Panc1 (cell line): ENCODE results near the gene ASCL3. TPM values are rescaled to one million over a fixed set of nuclear protein-coding genes. Genes with fewer than 3 reads are reported as not detected.
"Not testable (repeated sequence)": the region's sequence is repeated elsewhere in the genome, so short reads cannot be mapped to it uniquely, and the experiment has no call there.

Experiments used
- ATAC-seq: fragments of 200-7000 bp; cut with Tn5 transposase; 2 replicates; pipeline ENCODE4 v1.9.1; 2020; ENCODE audit warnings: mild to moderate bottlenecking, moderate library complexity
- BruUV-seq: library from RNA; stranded (reverse); fragments of 400-500 nt; replicated peaks from 2 replicates; lab custom pipeline; 2021; lab: Mats Ljungman, UMichigan
- CTCF ChIA-PET: fragments of 300-600 bp; sonication (Branson Sonifier 250); formaldehyde crosslinking; loops from one replicate; lab custom pipeline; 2022; ENCODE audit warnings: antibody characterized with exemption; lab: Charles Lee
- POLR2A ChIA-PET: fragments of 300-600 bp; sonication (Branson Sonifier 250); formaldehyde crosslinking; loops from one replicate; lab custom pipeline; 2022; ENCODE audit warnings: antibody characterized with exemption; lab: Charles Lee
- DNase-seq: peaks from one replicate; pipeline ENCODE4 v3.0.0-alpha.2; 2010; ENCODE audit warnings: low read depth, low spot score
- H3K27ac ChIP-seq: 2 replicates; pipeline ENCODE4 v1.5.1; 2011; ENCODE audit warnings: mild to moderate bottlenecking, low read length, inconsistent platforms
- H3K27me3 ChIP-seq: fragments of 200-500 bp; sonication (Bioruptor generic); 2 replicates; pipeline ENCODE4 v1.6.0; 2014; ENCODE audit warnings: low read length, inconsistent platforms; ENCODE audit not compliant: control insufficient read depth, insufficient read depth
- H3K36me3 ChIP-seq: fragments of 200-500 bp; sonication (Bioruptor generic); 2 replicates; pipeline ENCODE4 v1.5.1; 2014; ENCODE audit warnings: inconsistent platforms, mild to moderate bottlenecking, low read length, moderate library complexity; ENCODE audit not compliant: control insufficient read depth, insufficient read depth
- H3K4me1 ChIP-seq: 2 replicates; pipeline ENCODE4 v1.5.1; 2011; ENCODE audit warnings: inconsistent platforms, mild to moderate bottlenecking, low read length, moderate library complexity; ENCODE audit not compliant: control insufficient read depth, insufficient read depth
- H3K4me3 ChIP-seq, 2 experiments: 2 replicates each; pipeline ENCODE4 v1.5.1; 2011 to 2012; ENCODE audit warnings: low read depth in 2 of 2, low read length in 2 of 2, mild to moderate bottlenecking in 2 of 2, inconsistent platforms in 1 of 2, moderate library complexity in 1 of 2
- H3K9me3 ChIP-seq: fragments of 200-500 bp; sonication (Bioruptor generic); 2 replicates; pipeline ENCODE4 v1.5.1; 2014; ENCODE audit warnings: low read depth, mild to moderate bottlenecking, inconsistent platforms, low read length, moderate library complexity; ENCODE audit not compliant: control insufficient read depth, insufficient read depth
- CTCF ChIP-seq: fragments of 450-650 bp; IDR thresholded peaks from 2 replicates; pipeline ENCODE4 v1.5.1; 2017; ENCODE audit warnings: mild to moderate bottlenecking
- POLR2AphosphoS5 ChIP-seq: IDR thresholded peaks from 2 replicates; pipeline ENCODE4 v1.6.1; 2012; ENCODE audit warnings: mild to moderate bottlenecking, low read depth, low read length, moderate library complexity
- REST ChIP-seq, 2 experiments: IDR thresholded peaks; 2 replicates each; pipeline ENCODE4 v1.6.1; 2011 to 2012; ENCODE audit warnings: low read depth in 2 of 2, control low read depth in 1 of 2, low read length in 1 of 2, mild to moderate bottlenecking in 1 of 2, moderate library complexity in 1 of 2; ENCODE audit not compliant: insufficient read depth in 1 of 2
- SIN3A ChIP-seq: IDR thresholded peaks from 2 replicates; pipeline ENCODE4 v1.6.1; 2012; ENCODE audit warnings: low read depth, mild to moderate bottlenecking, low read length, moderate library complexity, borderline replicate concordance; ENCODE audit not compliant: insufficient read depth
- TCF7L2 ChIP-seq: IDR thresholded peaks from 2 replicates; pipeline ENCODE4 v1.6.1; 2011; ENCODE audit warnings: mild to moderate bottlenecking, low read depth, low read length, inconsistent platforms
- in situ Hi-C: cut with HindIII; loops from 2 replicates; pipeline ENCODE4 v1.10.0; 2016; ENCODE audit warnings: low sequenced_read_pairs, low pct_unique_long_range_greater_than_20kb
- intact Hi-C: fragments of 100-400 bp; cut with micrococcal nuclease; formaldehyde crosslinking; loops from one replicate; pipeline ENCODE4 v1.10.0; 2022; ENCODE audit not compliant: unreplicated experiment
- total RNA-seq: library from RNA; stranded (reverse); gene quantifications from one replicate; pipeline ENCODE4 v1.2.1, GENCODE V29; 2021; ENCODE audit not compliant: unreplicated experiment

The ASCL3 gene
- total RNA-seq, 1 experiment from 2014 or later = not detected

GRCh38 chr11:8937659-8938058 lies 5.2 kb downstream of the ASCL3 start:
- ATAC-seq = no peak
- H3K9me3 ChIP-seq = no peaks in the 10 kb centered on the region
- no TSS peak for BruUV-seq
- in situ Hi-C loops = no loop called here
- H3K4me3 ChIP-seq = no peak overlapping the region
- CTCF ChIA-PET = no interaction called here
- H3K27me3 ChIP-seq = no peaks in the 10 kb centered on the region; the same call in 1 of the 2 replicates
- intact Hi-C loops = no loop called here
- TF ChIP-seq CTCF (no peak), TCF7L2 (no peak), REST (IDR thresholded peaks at IDR 0.05; ENCODE audit: insufficient read depth in 1 of 2, low read depth in 2 of 2, low read length in 1 of 2) (no peak), POLR2AphosphoS5 (no peak), SIN3A (no peak)
- no peaks in the 10 kb centered on the region for H3K36me3 ChIP-seq
- POLR2A ChIA-PET = no interaction called here
- no peaks in the 10 kb centered on the region; the same call in 1 of the 2 replicates for H3K4me1 ChIP-seq
- no peak for DNase-seq
- H3K27ac ChIP-seq = no peak overlapping the region

- Histone ChIP-seq H3K36me3 (no peaks in the 10 kb centered on the region), H3K4me1 (no peaks in the 10 kb centered on the region; the same call in 1 of the 2 replicates), H3K27ac (no peak overlapping the region), H3K9me3 (no peaks in the 10 kb centered on the region), H3K4me3 (no peak overlapping the region), H3K27me3 (no peaks in the 10 kb centered on the region)
- no TSS peak for BruUV-seq
- ChIA-PET POLR2A (no interaction called here), CTCF (no interaction called here)
- intact Hi-C loops = no loop called here
- no peak for ATAC-seq
- in situ Hi-C loops = no loop called here
- no peak for DNase-seq
- TF ChIP-seq SIN3A = no peak
- TF ChIP-seq REST (IDR thresholded peaks at IDR 0.05; ENCODE audit: insufficient read depth in 1 of 2, low read depth in 2 of 2, low read length in 1 of 2) = no peak
- TF ChIP-seq POLR2AphosphoS5 = no peak
- TF ChIP-seq CTCF = no peak
- TF ChIP-seq TCF7L2 = no peak
Measured at GRCh38 chr11:8937159-8937558, 5.7 kb downstream of the ASCL3 start.

GRCh38 chr11:8935789-8936188 lies 7.0 kb downstream of the ASCL3 start:
- in situ Hi-C loops, intact Hi-C loops, DNase-seq, H3K36me3 ChIP-seq, BruUV-seq, ATAC-seq, CTCF ChIA-PET, H3K27ac ChIP-seq, H3K4me3 ChIP-seq, POLR2A ChIA-PET, H3K9me3 ChIP-seq, H3K27me3 ChIP-seq, H3K4me1 ChIP-seq: not testable (repeated sequence)
